ENCODE data around the gene MYH6.

- no peak for TF ChIP-seq CTCF (IDR thresholded peaks at IDR 0.05; ENCODE audit: insufficient read depth, low read depth, low read length)
- TF ChIP-seq EZH2 (IDR thresholded peaks at IDR 0.05; ENCODE audit: insufficient read depth, low read length): no peak
Measured at GRCh38 chr14:23387916-23388882, 19.9 kb downstream of the MYH6 start.
